ENCODE measurements around the gene PPEF2.
"Not testable (repeated sequence)": the region's sequence is repeated elsewhere in the genome, so short reads cannot be mapped to it uniquely, and the experiment has no call there.

Gene PPEF2

GRCh38 chr4:75902352-75902751 is at the start of gene PPEF2:
TSS of gene PPEF2 (minus strand) at chr4:75902452. CDS start at chr4:75896325, 6,127 bp downstream.
- DNase-seq, result no peak

DNA sequence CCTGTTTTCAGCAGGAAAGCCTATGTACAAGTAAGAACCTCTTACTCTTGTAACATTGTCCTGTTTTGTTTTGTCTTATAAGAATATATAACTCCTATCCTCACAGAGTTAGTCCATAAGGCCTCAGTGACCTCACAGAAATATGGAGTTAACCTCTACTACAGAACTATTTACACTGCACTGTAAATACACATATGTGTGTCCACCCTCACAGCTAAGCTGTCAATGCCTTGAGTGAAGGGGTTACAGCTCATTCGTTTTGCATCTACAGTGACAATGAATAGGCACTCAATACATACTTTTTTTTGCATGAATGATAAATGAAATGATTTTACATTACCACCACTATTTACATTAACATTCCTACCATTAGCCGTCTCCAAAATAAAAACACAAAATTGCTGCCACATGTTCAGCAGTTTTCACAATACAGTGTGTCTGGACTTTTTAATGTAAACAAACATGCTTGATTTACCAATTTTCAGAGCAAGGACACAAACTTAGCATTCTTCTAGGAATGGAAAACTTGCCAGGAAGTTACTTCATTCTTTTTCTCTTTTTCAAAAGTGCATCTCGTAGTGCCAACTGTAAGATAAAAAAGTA is 48.1 kb upstream of the PPEF2 start:
- no peak for DNase-seq

GRCh38 chr4:75948822-75949444 is 46.7 kb upstream of the PPEF2 start:
- DNase-seq, result no peak

- DNase-seq, result peak; percentile 76
Observed at GRCh38 chr4:75940692-75941253, 38.5 kb upstream of the PPEF2 start, which contains the start of gene NAAA. TSS of gene NAAA (minus strand) at chr4:75941013. CDS start at chr4:75940949, 64 bp downstream.

- peak; percentile 59 for DNase-seq
Observed at GRCh38 chr4:75939890-75940691, 37.8 kb upstream of the PPEF2 start.

DNA sequence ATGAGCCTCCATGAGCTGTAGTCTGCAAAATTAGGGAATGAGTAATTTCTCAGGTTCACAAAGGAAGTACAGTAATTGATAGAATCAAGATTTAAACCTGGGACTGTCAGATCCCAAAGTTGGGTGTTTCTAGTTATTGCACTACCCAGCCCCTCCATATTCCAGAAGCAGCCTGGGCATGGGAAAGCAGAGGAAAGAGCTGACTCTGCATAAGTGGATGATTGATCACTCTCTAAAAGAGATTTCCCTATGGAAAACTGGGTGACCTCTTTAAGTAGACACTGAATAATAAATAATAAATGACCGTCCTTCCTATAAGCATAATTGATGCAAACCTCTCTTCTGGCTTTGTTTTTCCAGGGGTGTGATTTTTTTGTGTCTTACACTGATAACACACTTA is 33.4 kb upstream of the PPEF2 start:
- DNase-seq, result no peak

GRCh38 chr4:75930152-75930551 is 27.9 kb upstream of the PPEF2 start:
- no peak for DNase-seq

DNA sequence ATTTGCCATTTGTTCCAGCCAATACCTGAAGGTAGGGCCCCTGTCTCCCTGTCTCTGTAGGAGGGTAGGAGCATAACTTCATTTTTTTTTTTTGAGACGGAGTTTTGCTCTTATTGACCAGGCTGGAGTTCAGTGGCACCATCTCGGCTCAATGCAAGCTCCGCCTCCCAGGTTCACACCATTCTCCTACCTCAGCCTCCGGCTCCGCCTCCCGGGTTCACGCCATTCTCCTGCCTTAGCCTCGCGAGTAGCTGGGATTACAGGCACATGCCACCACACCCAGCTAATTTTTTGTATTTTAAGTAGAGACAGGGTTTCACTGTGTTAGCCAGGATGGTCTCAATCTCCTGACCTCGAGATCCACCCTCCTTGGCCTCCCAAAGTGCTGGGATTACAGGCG is 22.7 kb upstream of the PPEF2 start:
- DNase-seq, result not testable (repeated sequence)

DNA sequence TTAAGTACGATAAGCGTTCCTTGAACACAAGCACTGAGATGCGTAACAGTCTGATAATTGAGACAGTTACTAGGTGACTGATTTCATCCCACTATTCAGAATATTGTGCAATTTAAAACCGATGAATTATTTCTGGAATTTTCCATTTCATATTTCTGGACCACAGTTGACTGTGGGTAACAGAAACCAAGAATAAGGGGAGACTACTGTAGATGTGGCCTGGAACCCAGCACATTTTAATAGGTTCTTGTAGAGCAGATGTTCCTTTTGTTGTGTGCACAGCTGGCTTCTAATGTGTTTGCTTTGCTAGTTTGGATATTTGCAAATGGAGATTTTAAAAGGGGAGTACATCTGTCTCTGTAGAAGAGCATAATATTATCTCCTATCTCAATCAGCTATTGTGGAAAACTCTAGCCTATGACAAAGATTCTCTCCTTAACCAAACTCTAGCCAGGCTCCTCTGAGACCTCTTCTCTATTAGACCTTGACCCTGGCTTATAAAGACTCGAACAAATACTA is 22.1 kb upstream of the PPEF2 start:
- no peak for DNase-seq

GRCh38 chr4:75922588-75922987 is 20.3 kb upstream of the PPEF2 start:
- DNase-seq, result no peak

DNA sequence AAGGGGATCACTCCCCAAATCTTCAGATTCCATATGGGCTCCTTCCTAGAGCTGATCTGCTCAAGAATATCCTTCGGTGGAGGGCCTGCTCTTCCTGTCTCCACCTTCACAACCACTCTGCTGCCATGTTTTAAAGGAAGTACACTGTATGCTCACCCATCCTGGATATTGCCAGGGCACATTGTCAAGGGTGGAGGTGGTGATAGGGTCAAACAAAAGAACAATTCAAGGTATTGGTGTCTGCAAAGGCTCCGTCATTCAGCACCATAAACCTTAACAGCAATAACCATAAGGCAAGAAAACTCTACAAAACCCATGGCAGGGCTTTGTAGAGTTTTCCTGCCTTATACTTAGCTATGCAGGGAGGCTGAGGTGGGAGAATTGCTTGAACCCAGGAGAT is 19.7 kb upstream of the PPEF2 start:
- no peak for DNase-seq

GRCh38 chr4:75920327-75920726 is 18.1 kb upstream of the PPEF2 start:
- no peak for DNase-seq

- no peak for DNase-seq
Observed at GRCh38 chr4:75919920-75920319, 17.7 kb upstream of the PPEF2 start.

GRCh38 chr4:75916091-75916661 is 13.9 kb upstream of the PPEF2 start:
- DNase-seq, result peak; percentile 0

DNA sequence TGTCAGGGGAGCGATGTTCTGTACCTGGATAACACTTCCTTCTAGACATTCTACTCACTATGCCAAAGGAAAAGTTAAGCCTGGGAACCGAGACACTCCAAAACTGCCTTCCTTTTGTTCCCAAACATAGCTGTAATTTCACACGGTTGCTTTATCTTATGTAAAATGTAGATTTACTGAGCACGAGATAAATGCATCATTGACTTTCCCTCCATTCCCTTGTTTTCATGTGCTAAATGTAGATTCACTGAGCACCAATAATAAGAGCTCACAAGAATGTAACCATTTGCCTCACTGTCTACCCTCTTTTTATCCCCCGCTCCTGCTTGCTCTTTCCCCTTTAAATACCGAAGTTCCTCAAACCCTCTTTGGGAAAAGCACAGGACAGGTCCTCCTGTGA is 10.7 kb upstream of the PPEF2 start:
- no peak for DNase-seq

- not testable (repeated sequence) for DNase-seq
Observed at GRCh38 chr4:75910831-75911230, 8.6 kb upstream of the PPEF2 start.

DNA sequence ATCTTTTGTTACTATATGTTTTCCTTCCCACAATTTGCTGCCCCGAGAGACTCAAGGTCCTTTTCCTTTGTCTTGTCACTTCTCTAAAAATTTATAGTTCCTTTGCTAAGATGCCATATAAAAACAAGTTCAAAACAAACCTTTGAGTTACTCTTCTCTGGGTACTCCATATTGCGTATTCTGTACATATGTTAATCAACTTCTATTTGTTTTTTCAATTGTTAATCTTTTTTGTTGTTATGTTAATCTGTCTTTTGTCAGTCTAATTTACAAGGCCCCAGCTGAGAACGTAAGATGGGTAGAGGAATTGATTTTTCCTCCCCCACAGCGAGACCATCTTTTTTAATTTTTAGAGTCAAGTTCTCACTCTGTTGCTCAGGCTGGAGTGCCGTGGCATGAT is 7.2 kb upstream of the PPEF2 start:
- DNase-seq, result no peak

DNA sequence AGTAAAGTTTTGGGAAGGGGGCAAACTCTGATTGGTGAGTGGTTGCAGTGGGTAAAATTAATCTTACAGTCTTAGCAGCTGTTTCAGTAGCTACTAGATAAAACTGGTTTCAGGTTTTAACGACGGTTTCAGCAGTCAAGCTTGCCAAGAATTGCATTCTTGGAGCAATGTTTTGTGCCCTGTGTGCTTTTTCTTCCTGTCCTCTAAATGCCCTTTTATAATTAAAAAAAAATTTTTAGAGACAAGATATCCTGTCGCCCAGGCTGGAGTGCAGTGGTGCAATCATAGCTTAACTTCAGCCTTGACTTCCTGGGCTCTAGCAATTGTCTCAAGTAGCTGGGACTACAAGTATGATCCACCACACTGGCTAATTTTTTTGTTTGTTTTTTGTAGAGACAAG is 6.3 kb upstream of the PPEF2 start:
- no peak for DNase-seq

GRCh38 chr4:75907966-75908365 is 5.7 kb upstream of the PPEF2 start:
- DNase-seq, result no peak

DNA sequence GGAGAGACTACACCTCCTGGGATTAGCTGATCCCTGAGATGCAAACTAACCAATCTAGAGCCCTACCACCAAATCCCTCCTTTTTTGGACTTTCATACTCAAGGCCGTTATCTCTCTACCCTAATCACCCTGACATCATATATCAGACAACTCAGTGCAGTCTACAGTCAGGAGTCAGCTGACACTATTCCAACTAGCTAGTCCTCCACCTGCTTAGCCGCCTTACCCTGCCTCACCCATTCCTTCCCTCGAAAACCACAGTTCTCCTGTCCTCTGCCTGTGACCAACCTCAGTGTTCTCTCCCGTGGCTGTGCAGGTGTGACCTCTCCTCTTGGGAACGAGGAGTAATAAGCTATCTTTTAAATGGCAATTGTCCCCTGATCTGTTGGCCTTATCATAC is 1.8 kb upstream of the PPEF2 start:
- no peak for DNase-seq

DNA sequence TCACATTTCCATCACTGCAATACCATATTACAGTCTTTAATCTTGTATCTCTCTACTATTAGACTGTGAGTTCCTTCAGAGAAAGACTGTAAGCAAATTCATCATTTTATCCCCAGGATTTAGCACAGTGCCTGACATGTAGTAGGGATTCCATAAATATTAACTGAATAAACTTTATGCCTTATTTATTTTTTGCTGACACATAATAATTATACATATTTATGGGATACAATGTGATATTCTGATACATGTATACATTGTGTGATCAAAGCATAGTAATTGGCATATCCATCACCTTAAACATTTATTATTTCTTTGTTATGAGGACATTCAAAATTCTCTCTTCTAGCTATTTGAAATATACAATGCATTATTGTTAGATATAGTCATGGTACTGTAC is 3.7 kb downstream of the PPEF2 start:
- DNase-seq, result no peak

- no peak for DNase-seq
Observed at GRCh38 chr4:75895744-75896314, 6.4 kb downstream of the PPEF2 start.

GRCh38 chr4:75892508-75892907 is 9.7 kb downstream of the PPEF2 start:
- no peak for DNase-seq
